Tibial artery (tissue), 4 donors: Measurements from ENCODE around the gene TMBIM1.

Source experiments
- DNase-seq, 2 donors: peaks; one replicate each; pipeline ENCODE4 v3.0.0-alpha.2; 2019
- H3K27ac ChIP-seq, 2 donors: fragments of 200-600 bp; sonication (generic) in 1 of 2; 1 replicate in 1 of 2; 2 replicates in 1 of 2; pipeline ENCODE4 v1.5.1; 2018 to 2019; ENCODE audit warnings: mild to moderate bottlenecking in 1 of 2
- H3K27me3 ChIP-seq, 2 donors: fragments of 200-600 bp; sonication (generic) in 1 of 2; one replicate each; pipeline versions ENCODE4 v1.5.1 to v1.6.0; 2016 to 2019
- H3K36me3 ChIP-seq, 3 donors: fragments of 200-600 bp; sonication (generic) in 2 of 3; one replicate each; pipeline ENCODE4 v1.5.1; 2016 to 2019; ENCODE audit warnings: mild to moderate bottlenecking in 2 of 3
- H3K4me1 ChIP-seq, 4 donors: fragments of 200-600 bp; sonication (generic) in 2 of 4; 1 replicate in 3 of 4; 2 replicates in 1 of 4; pipeline ENCODE4 v1.5.1; 2016 to 2019
- H3K4me3 ChIP-seq, 2 donors: fragments of 200-600 bp; sonication (generic) in 1 of 2; 1 replicate in 1 of 2; 2 replicates in 1 of 2; pipeline ENCODE4 v1.5.1; 2018 to 2019; ENCODE audit warnings: mild to moderate bottlenecking in 2 of 2
- H3K9me3 ChIP-seq, 3 donors: fragments of 200-600 bp; sonication (generic) in 1 of 3; one replicate each; pipeline ENCODE4 v1.5.1; 2016 to 2019
- CTCF ChIP-seq, 2 experiments: fragments of 200-600 bp in 1 of 2; fragments of 450-650 bp in 1 of 2; IDR thresholded peaks; one replicate each; pipeline ENCODE4 v1.5.1; 2017 to 2019; ENCODE audit warnings: antibody characterized with exemption in 2 of 2, mild to moderate bottlenecking in 1 of 2, moderate library complexity in 1 of 2
- intact Hi-C: fragments of 100-400 bp; cut with DNase I; formaldehyde crosslinking; loops from one replicate; pipeline ENCODE4 v1.15.0; 2023; ENCODE audit warnings: low total_unique reads

TMBIM1 gene

GRCh38 chr2:218249691-218250090, 42.6 kb downstream of the TMBIM1 start:
- no peaks in the 10 kb centered on the region for H3K4me1 ChIP-seq
- no peak for DNase-seq
- H3K36me3 ChIP-seq: peaks cover 99 to 100% (median 100%) of the 10 kb centered on the region in 3 donors
- intact Hi-C loops: loop anchor here (10.0 kb wide), 1 partner anchor 625 kb away; no protein-coding TSS in a partner anchor
- H3K27ac ChIP-seq: no peak overlapping the region
- H3K4me3 ChIP-seq: no peak overlapping the region
- H3K27me3 ChIP-seq: no peaks in the 10 kb centered on the region
- no peaks in the 10 kb centered on the region for H3K9me3 ChIP-seq
- no peak for TF ChIP-seq CTCF (IDR thresholded peaks at IDR 0.05)

- intact Hi-C loops: no loop called here
- no peaks in the 10 kb centered on the region for H3K9me3 ChIP-seq
- DNase-seq: no peak
- no peak for TF ChIP-seq CTCF (IDR thresholded peaks at IDR 0.05)
- H3K4me1 ChIP-seq: peaks cover 0 to 16% (median 5%) of the 10 kb centered on the region in 4 donors
- no peak overlapping the region for H3K4me3 ChIP-seq
- peaks cover 83 to 87% (median 86%) of the 10 kb centered on the region in 3 donors for H3K36me3 ChIP-seq
- no peak overlapping the region for H3K27ac ChIP-seq
- no peaks in the 10 kb centered on the region for H3K27me3 ChIP-seq
Observed at GRCh38 chr2:218245214-218245613, 47.1 kb downstream of the TMBIM1 start.

GRCh38 chr2:218244665-218245064, 47.6 kb downstream of the TMBIM1 start:
- Histone ChIP-seq H3K4me3 (no peak overlapping the region), H3K36me3 (peaks cover 83 to 87% (median 86%) of the 10 kb centered on the region in 3 donors), H3K4me1 (peaks cover 0 to 16% (median 5%) of the 10 kb centered on the region in 4 donors), H3K27me3 (no peaks in the 10 kb centered on the region), H3K27ac (no peak overlapping the region), H3K9me3 (no peaks in the 10 kb centered on the region)
- intact Hi-C loops: no loop called here
- DNase-seq: no peak
- no peak for TF ChIP-seq CTCF (IDR thresholded peaks at IDR 0.05)

GRCh38 chr2:218244204-218244603, 48.1 kb downstream of the TMBIM1 start:
- H3K36me3 ChIP-seq: peaks cover 83 to 87% (median 86%) of the 10 kb centered on the region in 3 donors
- no peak for DNase-seq
- H3K4me1 ChIP-seq: peaks cover 0 to 16% (median 5%) of the 10 kb centered on the region in 4 donors
- no peaks in the 10 kb centered on the region for H3K9me3 ChIP-seq
- intact Hi-C loops: no loop called here
- no peak overlapping the region for H3K4me3 ChIP-seq
- no peak for TF ChIP-seq CTCF (IDR thresholded peaks at IDR 0.05)
- no peak overlapping the region for H3K27ac ChIP-seq
- no peaks in the 10 kb centered on the region for H3K27me3 ChIP-seq

GRCh38 chr2:218238887-218239286, 53.4 kb downstream of the TMBIM1 start:
- no peaks in the 10 kb centered on the region for H3K9me3 ChIP-seq
- peaks cover 81 to 87% (median 87%) of the 10 kb centered on the region in 3 donors for H3K36me3 ChIP-seq

More at GRCh38 chr2:218238887-218239286, 53.4 kb downstream of the TMBIM1 start:
- intact Hi-C loops: no loop called here
- no peak for TF ChIP-seq CTCF (IDR thresholded peaks at IDR 0.05)
- H3K4me1 ChIP-seq: peaks cover 0 to 16% (median 5%) of the 10 kb centered on the region in 4 donors
- no peaks in the 10 kb centered on the region for H3K27me3 ChIP-seq
- no peak for DNase-seq
- no peak overlapping the region for H3K27ac ChIP-seq
- H3K4me3 ChIP-seq: no peak overlapping the region
